PC-9 (cell line): ENCODE data around the gene RBFOX1. TPM values are rescaled to one million over a fixed set of nuclear protein-coding genes. Genes with fewer than 3 reads are reported as not detected.
A peak's percentile ranks its signal among the peaks of the same experiment; 100 is the strongest.

ENCODE experiments used
- BruUV-seq: library from RNA; stranded (reverse); fragments of 400-500 nt; replicated peaks from 2 replicates; lab custom pipeline; 2021; lab: Mats Ljungman, UMichigan
- CTCF ChIA-PET: fragments of 300-600 bp; sonication (Branson Sonifier 250); formaldehyde crosslinking; loops from one replicate; lab custom pipeline; 2022; ENCODE audit warnings: antibody characterized with exemption; lab: Charles Lee
- POLR2A ChIA-PET: fragments of 300-600 bp; sonication (Branson Sonifier 250); formaldehyde crosslinking; loops from one replicate; lab custom pipeline; 2022; ENCODE audit warnings: antibody characterized with exemption; ENCODE audit not compliant: unreplicated experiment; lab: Charles Lee
- DNase-seq, 2 experiments: peaks; one replicate each; pipeline versions ENCODE4 v3.0.0 to v3.0.0-alpha.2; 2015 to 2022; ENCODE audit warnings: mixed read lengths in 1 of 2
- H2AFZ ChIP-seq: fragments of 200-600 bp; sonication (generic); 2 replicates; pipeline ENCODE4 v1.8.1; 2017; ENCODE audit warnings: antibody characterized with exemption
- H3F3A ChIP-seq: fragments of 200-600 bp; sonication (generic); 2 replicates; pipeline ENCODE4 v1.8.1; 2017; ENCODE audit warnings: antibody characterized with exemption, mild to moderate bottlenecking, low read depth; ENCODE audit not compliant: insufficient read depth
- H3K27ac ChIP-seq: fragments of 200-600 bp; sonication (generic); 2 replicates; pipeline ENCODE4 v1.6.1; 2016; ENCODE audit warnings: mixed run types
- H3K27me3 ChIP-seq: fragments of 200-600 bp; sonication (generic); 2 replicates; pipeline ENCODE4 v1.6.1; 2016; ENCODE audit warnings: low read depth, mixed run types; ENCODE audit not compliant: insufficient read depth
- H3K36me3 ChIP-seq: fragments of 200-600 bp; sonication (generic); 2 replicates; pipeline ENCODE4 v1.6.1; 2016; ENCODE audit warnings: low read depth, mixed run types
- H3K4me1 ChIP-seq: fragments of 200-600 bp; sonication (generic); replicated peaks from 2 replicates; pipeline ENCODE4 v1.6.1; 2016; ENCODE audit warnings: mixed run types; ENCODE audit not compliant: insufficient read depth
- H3K4me2 ChIP-seq: fragments of 200-600 bp; sonication (generic); 2 replicates; pipeline ENCODE4 v1.6.1; 2017; ENCODE audit warnings: mixed run types
- H3K4me3 ChIP-seq: fragments of 200-600 bp; sonication (generic); 2 replicates; pipeline ENCODE4 v1.6.1; 2016; ENCODE audit warnings: mixed run types
- H3K79me2 ChIP-seq: fragments of 200-600 bp; sonication (generic); 2 replicates; pipeline ENCODE4 v1.6.1; 2017; ENCODE audit warnings: low read depth, mixed run types
- H3K9me2 ChIP-seq: fragments of 200-600 bp; sonication (generic); 2 replicates; pipeline ENCODE4 v1.8.1; 2017; ENCODE audit warnings: mild to moderate bottlenecking; ENCODE audit not compliant: insufficient read depth
- H3K9me3 ChIP-seq: fragments of 200-600 bp; sonication (generic); 2 replicates; pipeline ENCODE4 v1.8.1; 2016; ENCODE audit warnings: low read depth; ENCODE audit not compliant: insufficient read depth
- H4K20me1 ChIP-seq: fragments of 200-600 bp; sonication (generic); 2 replicates; pipeline ENCODE4 v1.8.1; 2017; ENCODE audit not compliant: insufficient read depth
- CTCF ChIP-seq: fragments of 200-600 bp; sonication (generic); conservative IDR thresholded peaks from 2 replicates; pipeline ENCODE4 v1.6.1; 2017; ENCODE audit warnings: mixed run types, antibody characterized with exemption, mild to moderate bottlenecking, moderate library complexity
- EZH2 ChIP-seq: fragments of 200-600 bp; sonication (generic); IDR thresholded peaks from 2 replicates; pipeline ENCODE4 v1.8.0; 2017; ENCODE audit warnings: antibody characterized with exemption, low read depth
- intact Hi-C: fragments of 100-400 bp; cut with micrococcal nuclease; formaldehyde crosslinking; loops from one replicate; pipeline ENCODE4 v1.10.0; 2022; ENCODE audit not compliant: unreplicated experiment
- total RNA-seq: library from RNA; stranded (reverse); gene quantifications from 2 replicates; pipeline ENCODE4 v1.2.3, GENCODE V29; 2021

The RBFOX1 gene
- total RNA-seq, 1 experiment from 2014 or later, result not detected

GRCh38 chr16:7304958-7305357 lies 27.7 kb upstream of the RBFOX1 start:
- H2AFZ ChIP-seq, result no peak overlapping the region
- intact Hi-C loops, result no loop called here
- TF ChIP-seq CTCF, result no peak
- TF ChIP-seq EZH2, result no peak
- no peak overlapping the region for H3K4me3 ChIP-seq
- POLR2A ChIA-PET, result no interaction called here
- BruUV-seq, result no TSS peak
- H3K79me2 ChIP-seq, result no peaks in the 10 kb centered on the region
- H3K9me3 ChIP-seq, result no peaks in the 10 kb centered on the region
- no peaks in the 10 kb centered on the region for H3K9me2 ChIP-seq
- H3K27ac ChIP-seq, result no peak overlapping the region
- no peaks in the 10 kb centered on the region for H3K4me1 ChIP-seq
- H3K27me3 ChIP-seq, result peaks cover 34% of the 10 kb centered on the region
- CTCF ChIA-PET, result no interaction called here
- no peaks in the 10 kb centered on the region for H4K20me1 ChIP-seq
- no peaks in the 10 kb centered on the region for H3F3A ChIP-seq
- H3K36me3 ChIP-seq, result no peaks in the 10 kb centered on the region
- DNase-seq, result no peak
- no peak overlapping the region for H3K4me2 ChIP-seq

- POLR2A ChIA-PET, result no interaction called here
Measured at GRCh38 chr16:7313170-7313569, 19.5 kb upstream of the RBFOX1 start.

GRCh38 chr16:7314163-7314562 lies 18.5 kb upstream of the RBFOX1 start:
- H3K4me3 ChIP-seq, result no peak overlapping the region
- CTCF ChIA-PET, result no interaction called here
- no TSS peak for BruUV-seq
- no peaks in the 10 kb centered on the region for H3F3A ChIP-seq
- H3K9me2 ChIP-seq, result no peaks in the 10 kb centered on the region
- no peaks in the 10 kb centered on the region for H3K4me1 ChIP-seq
- DNase-seq, result no peak
- H4K20me1 ChIP-seq, result no peaks in the 10 kb centered on the region
- POLR2A ChIA-PET, result no interaction called here
- peaks cover 25% of the 10 kb centered on the region for H3K27me3 ChIP-seq
- H3K9me3 ChIP-seq, result no peaks in the 10 kb centered on the region
- H2AFZ ChIP-seq, result no peak overlapping the region
- no peak overlapping the region for H3K27ac ChIP-seq
- no peak for TF ChIP-seq EZH2
- TF ChIP-seq CTCF, result no peak
- H3K36me3 ChIP-seq, result no peaks in the 10 kb centered on the region
- H3K79me2 ChIP-seq, result no peaks in the 10 kb centered on the region
- intact Hi-C loops, result no loop called here
- no peak overlapping the region for H3K4me2 ChIP-seq

More at GRCh38 chr16:7313170-7313569, 19.5 kb upstream of the RBFOX1 start:
- BruUV-seq, result no TSS peak
- Histone ChIP-seq H3K9me3 (no peaks in the 10 kb centered on the region), H3K9me2 (no peaks in the 10 kb centered on the region), H3K4me3 (no peak overlapping the region), H3K36me3 (no peaks in the 10 kb centered on the region), H3K27ac (no peak overlapping the region), H3K4me1 (no peaks in the 10 kb centered on the region), H3K4me2 (no peak overlapping the region), H4K20me1 (no peaks in the 10 kb centered on the region), H2AFZ (no peak overlapping the region), H3K79me2 (no peaks in the 10 kb centered on the region), H3F3A (no peaks in the 10 kb centered on the region), H3K27me3 (peaks cover 35% of the 10 kb centered on the region)
- intact Hi-C loops, result no loop called here
- CTCF ChIA-PET, result no interaction called here
- TF ChIP-seq EZH2, result no peak
- peak; percentile 62 for TF ChIP-seq CTCF
- no peak for DNase-seq
